HepG2 (cell line): Measurements from ENCODE around the gene CD320. TPM values are rescaled to one million over a fixed set of nuclear protein-coding genes. Genes with fewer than 3 reads are reported as not detected.

ENCODE experiments used
- AHR ChIP-seq: IDR thresholded peaks from 2 replicates; pipeline ENCODE4 v1.6.1; 2018; ENCODE audit warnings: missing genetic modification reagents, missing compliant biosample characterization
- ARHGAP35 ChIP-seq: sonication (generic); formaldehyde crosslinking; IDR thresholded peaks from 2 replicates; pipeline ENCODE4 v1.9.0; 2022; ENCODE audit warnings: mild to moderate bottlenecking, inconsistent platforms, moderate library complexity, missing genetic modification reagents, borderline replicate concordance
- ATF1 ChIP-seq: IDR thresholded peaks from 2 replicates; pipeline ENCODE4 v1.6.1; 2016; ENCODE audit warnings: mild to moderate bottlenecking, control low read depth
- CC2D1A ChIP-seq: sonication (generic); formaldehyde crosslinking; IDR thresholded peaks from 2 replicates; pipeline ENCODE4 v1.8.1; 2023; ENCODE audit warnings: mild to moderate bottlenecking, missing genetic modification reagents
- GZF1 ChIP-seq: sonication (generic); formaldehyde crosslinking; IDR thresholded peaks from 2 replicates; pipeline ENCODE4 v1.5.1; 2020; ENCODE audit warnings: mild to moderate bottlenecking, missing genetic modification reagents
- JUN ChIP-seq: sonication (generic); formaldehyde crosslinking; IDR thresholded peaks from 2 replicates; pipeline ENCODE4 v1.4.0; 2020; ENCODE audit warnings: mild to moderate bottlenecking, missing genetic modification reagents
- KLF13 ChIP-seq: sonication (generic); formaldehyde crosslinking; IDR thresholded peaks from 2 replicates; pipeline ENCODE4 v1.4.0; 2020; ENCODE audit warnings: mild to moderate bottlenecking, missing genetic modification reagents
- NFIC ChIP-seq: IDR thresholded peaks from 2 replicates; pipeline ENCODE4 v1.6.1; 2012; ENCODE audit warnings: mild to moderate bottlenecking, low read length, inconsistent platforms
- PHF20 ChIP-seq: sonication (generic); formaldehyde crosslinking; IDR thresholded peaks from 2 replicates; pipeline ENCODE4 v1.5.0; 2020; ENCODE audit warnings: mild to moderate bottlenecking, missing genetic modification reagents
- PLRG1 ChIP-seq: fragments of 450-650 bp; conservative IDR thresholded peaks from 2 replicates; pipeline ENCODE4 v1.6.1; 2016
- PPARG ChIP-seq: conservative IDR thresholded peaks from 2 replicates; pipeline ENCODE4 v1.6.1; 2016; ENCODE audit warnings: missing biosample characterization, missing genetic modification reagents
- SP4 ChIP-seq: sonication (generic); formaldehyde crosslinking; IDR thresholded peaks from 2 replicates; pipeline ENCODE4 v1.8.1; 2023; ENCODE audit warnings: mild to moderate bottlenecking, missing genetic modification reagents
- THAP11 ChIP-seq: IDR thresholded peaks from 2 replicates; pipeline ENCODE4 v1.6.1; 2016; ENCODE audit warnings: missing biosample characterization, missing genetic modification reagents
- YEATS4 ChIP-seq: sonication (generic); formaldehyde crosslinking; IDR thresholded peaks from 2 replicates; pipeline ENCODE4 v1.4.0; 2020; ENCODE audit warnings: missing genetic modification reagents, borderline replicate concordance
- ZFP1 ChIP-seq: IDR thresholded peaks from 2 replicates; pipeline ENCODE4 v1.6.1; 2016
- ZNF296 ChIP-seq: sonication (generic); formaldehyde crosslinking; conservative IDR thresholded peaks from 2 replicates; pipeline ENCODE4 v1.5.0; 2020; ENCODE audit warnings: mild to moderate bottlenecking, missing genetic modification reagents
- ZNF337 ChIP-seq: sonication (generic); formaldehyde crosslinking; IDR thresholded peaks from 2 replicates; pipeline ENCODE4 v1.5.1; 2020; ENCODE audit warnings: missing genetic modification reagents, low read depth, mild to moderate bottlenecking, borderline replicate concordance
- ZNF382 ChIP-seq: sonication (generic); formaldehyde crosslinking; IDR thresholded peaks from 2 replicates; pipeline ENCODE4 v1.5.0; 2020; ENCODE audit warnings: missing genetic modification reagents, mild to moderate bottlenecking, borderline replicate concordance
- ZNF530 ChIP-seq: sonication (generic); formaldehyde crosslinking; IDR thresholded peaks from 2 replicates; pipeline ENCODE4 v1.5.0; 2020; ENCODE audit warnings: low read depth, mild to moderate bottlenecking, missing genetic modification reagents
- ZNF570 ChIP-seq: sonication (generic); formaldehyde crosslinking; IDR thresholded peaks from 2 replicates; pipeline ENCODE4 v1.4.0; 2020; ENCODE audit warnings: mild to moderate bottlenecking, missing genetic modification reagents, borderline replicate concordance
- ZNF607 ChIP-seq: sonication (generic); formaldehyde crosslinking; IDR thresholded peaks from 2 replicates; pipeline ENCODE4 v1.5.1; 2020; ENCODE audit warnings: missing genetic modification reagents, mild to moderate bottlenecking, borderline replicate concordance
- ZNF713 ChIP-seq: sonication (generic); formaldehyde crosslinking; IDR thresholded peaks from 2 replicates; pipeline ENCODE4 v1.4.0; 2020; ENCODE audit warnings: mild to moderate bottlenecking, missing genetic modification reagents
- ZSCAN9 ChIP-seq: IDR thresholded peaks from 2 replicates; pipeline ENCODE4 v1.6.1; 2016; ENCODE audit warnings: borderline replicate concordance
- polyA plus RNA-seq, 8 experiments: library from polyadenylated mRNA; depleted of rRNA in 3 of 8; stranded (reverse) in 7 of 8; unstranded in 1 of 8; fragments of >200 nt; fragmentation: Illumina TruSeq in 4 of 8; extraction: Trizol in 4 of 8; gene quantifications; 2 replicates each; pipeline versions ENCODE4 v1.2.1 to v1.2.3, GENCODE V29; 2011 to 2016; ENCODE audit warnings: low read depth in 4 of 8, missing spikeins in 1 of 8, mixed read lengths in 1 of 8; ENCODE audit not compliant: insufficient read depth in 1 of 8
- total RNA-seq, 5 experiments: library from RNA; depleted of rRNA; stranded (reverse); fragments of >200 nt; fragmentation: Illumina TruSeq; extraction: Trizol; gene quantifications; 2 replicates each; pipeline ENCODE4 v1.2.3, GENCODE V29; 2016; ENCODE audit warnings: low read depth in 1 of 5
- TF ChIP-seq, protein P1 (sequence below): sonication (generic); formaldehyde crosslinking; IDR thresholded peaks from 2 replicates; pipeline ENCODE4 v1.5.0; 2020; ENCODE audit warnings: mild to moderate bottlenecking, missing genetic modification reagents
- TF ChIP-seq, protein P2 (sequence below): sonication (generic); formaldehyde crosslinking; IDR thresholded peaks from 2 replicates; pipeline ENCODE4 v1.9.0; 2021; ENCODE audit warnings: missing genetic modification reagents, borderline replicate concordance
- TF ChIP-seq, protein P3 (sequence below): IDR thresholded peaks from 2 replicates; pipeline ENCODE4 v1.6.1; 2012; ENCODE audit warnings: inconsistent platforms
- TF ChIP-seq, protein P4 (sequence below): sonication (generic); formaldehyde crosslinking; IDR thresholded peaks from 2 replicates; pipeline ENCODE4 v1.4.0; 2020; ENCODE audit warnings: mild to moderate bottlenecking, missing genetic modification reagents
- TF ChIP-seq, protein P5 (sequence below): sonication (generic); formaldehyde crosslinking; IDR thresholded peaks from 2 replicates; pipeline ENCODE4; 2020; ENCODE audit warnings: missing genetic modification reagents, mild to moderate bottlenecking, borderline replicate concordance

Gene CD320
- total and polyA plus RNA-seq, 2 of the 13 experiments (the other 11 are each of a cell fraction or from before 2014, with no cell fraction given), result 83.1 to 99.9 TPM

DNA sequence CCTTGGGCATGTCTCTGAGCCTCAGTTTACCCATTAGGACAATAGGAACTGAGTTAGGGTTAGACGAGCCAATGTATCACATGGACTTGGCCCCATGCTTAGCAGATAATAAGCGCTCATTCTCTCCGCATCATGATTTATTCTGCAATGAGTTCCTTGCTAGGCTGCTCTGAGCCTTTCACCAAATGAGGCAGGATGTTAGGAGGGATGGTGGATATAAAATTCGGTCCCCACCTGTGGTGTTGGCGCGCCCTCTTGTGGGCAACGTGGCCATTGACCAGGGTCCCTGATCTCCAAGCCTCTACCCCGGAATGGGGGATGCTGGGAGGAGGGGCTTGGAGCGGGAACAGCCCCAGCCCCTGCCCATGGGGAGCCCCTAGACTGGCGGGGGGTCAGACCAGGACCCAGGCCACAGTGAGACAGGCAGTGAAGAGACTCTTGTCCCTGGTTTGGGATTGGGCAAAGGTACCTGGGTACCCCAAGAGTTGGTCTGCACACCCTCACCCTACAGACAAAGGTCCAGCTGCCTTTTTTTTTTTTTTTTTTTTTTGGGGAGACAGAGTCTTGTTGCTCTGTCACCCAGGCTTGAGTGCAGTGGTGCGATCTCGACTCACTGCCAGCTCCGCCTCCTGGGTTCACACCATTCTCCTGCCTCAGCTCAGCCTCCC lies 55.1 kb downstream of the CD320 start (continued):
- TF ChIP-seq, protein P1, sequence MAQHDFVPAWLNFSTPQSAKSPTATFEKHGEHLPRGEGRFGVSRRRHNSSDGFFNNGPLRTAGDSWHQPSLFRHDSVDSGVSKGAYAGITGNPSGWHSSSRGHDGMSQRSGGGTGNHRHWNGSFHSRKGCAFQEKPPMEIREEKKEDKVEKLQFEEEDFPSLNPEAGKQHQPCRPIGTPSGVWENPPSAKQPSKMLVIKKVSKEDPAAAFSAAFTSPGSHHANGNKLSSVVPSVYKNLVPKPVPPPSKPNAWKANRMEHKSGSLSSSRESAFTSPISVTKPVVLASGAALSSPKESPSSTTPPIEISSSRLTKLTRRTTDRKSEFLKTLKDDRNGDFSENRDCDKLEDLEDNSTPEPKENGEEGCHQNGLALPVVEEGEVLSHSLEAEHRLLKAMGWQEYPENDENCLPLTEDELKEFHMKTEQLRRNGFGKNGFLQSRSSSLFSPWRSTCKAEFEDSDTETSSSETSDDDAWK, result no peak
- TF ChIP-seq NFIC (no peak), JUN (no peak), ARHGAP35 (CRISPR knock-in tag) (no peak), ZSCAN9 (CRISPR knock-in tag) (no peak), ZNF296 (CRISPR knock-in tag) (no peak), THAP11 (CRISPR knock-in tag) (no peak), ZNF530 (CRISPR knock-in tag) (no peak), GZF1 (no peak), ZNF713 (no peak), YEATS4 (no peak), CC2D1A (no peak), ZFP1 (CRISPR knock-in tag) (no peak), PPARG (CRISPR knock-in tag) (no peak), KLF13 (no peak), PLRG1 (no peak), SP4 (CRISPR knock-in tag) (no peak), PHF20 (CRISPR knock-in tag) (no peak), ZNF382 (no peak), ATF1 (no peak), ZNF570 (CRISPR knock-in tag) (no peak), AHR (CRISPR knock-in tag) (no peak), ZNF607 (CRISPR knock-in tag) (no peak), ZNF337 (no peak)
- TF ChIP-seq, protein P2, sequence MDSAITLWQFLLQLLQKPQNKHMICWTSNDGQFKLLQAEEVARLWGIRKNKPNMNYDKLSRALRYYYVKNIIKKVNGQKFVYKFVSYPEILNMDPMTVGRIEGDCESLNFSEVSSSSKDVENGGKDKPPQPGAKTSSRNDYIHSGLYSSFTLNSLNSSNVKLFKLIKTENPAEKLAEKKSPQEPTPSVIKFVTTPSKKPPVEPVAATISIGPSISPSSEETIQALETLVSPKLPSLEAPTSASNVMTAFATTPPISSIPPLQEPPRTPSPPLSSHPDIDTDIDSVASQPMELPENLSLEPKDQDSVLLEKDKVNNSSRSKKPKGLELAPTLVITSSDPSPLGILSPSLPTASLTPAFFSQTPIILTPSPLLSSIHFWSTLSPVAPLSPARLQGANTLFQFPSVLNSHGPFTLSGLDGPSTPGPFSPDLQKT (CRISPR knock-in tag), result no peak
- TF ChIP-seq, protein P3, sequence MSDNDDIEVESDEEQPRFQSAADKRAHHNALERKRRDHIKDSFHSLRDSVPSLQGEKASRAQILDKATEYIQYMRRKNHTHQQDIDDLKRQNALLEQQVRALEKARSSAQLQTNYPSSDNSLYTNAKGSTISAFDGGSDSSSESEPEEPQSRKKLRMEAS, result no peak; the same call in 1 of the 2 replicates
- TF ChIP-seq, protein P4, sequence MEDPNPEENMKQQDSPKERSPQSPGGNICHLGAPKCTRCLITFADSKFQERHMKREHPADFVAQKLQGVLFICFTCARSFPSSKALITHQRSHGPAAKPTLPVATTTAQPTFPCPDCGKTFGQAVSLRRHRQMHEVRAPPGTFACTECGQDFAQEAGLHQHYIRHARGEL (CRISPR knock-in tag), result no peak
- TF ChIP-seq, protein P5, sequence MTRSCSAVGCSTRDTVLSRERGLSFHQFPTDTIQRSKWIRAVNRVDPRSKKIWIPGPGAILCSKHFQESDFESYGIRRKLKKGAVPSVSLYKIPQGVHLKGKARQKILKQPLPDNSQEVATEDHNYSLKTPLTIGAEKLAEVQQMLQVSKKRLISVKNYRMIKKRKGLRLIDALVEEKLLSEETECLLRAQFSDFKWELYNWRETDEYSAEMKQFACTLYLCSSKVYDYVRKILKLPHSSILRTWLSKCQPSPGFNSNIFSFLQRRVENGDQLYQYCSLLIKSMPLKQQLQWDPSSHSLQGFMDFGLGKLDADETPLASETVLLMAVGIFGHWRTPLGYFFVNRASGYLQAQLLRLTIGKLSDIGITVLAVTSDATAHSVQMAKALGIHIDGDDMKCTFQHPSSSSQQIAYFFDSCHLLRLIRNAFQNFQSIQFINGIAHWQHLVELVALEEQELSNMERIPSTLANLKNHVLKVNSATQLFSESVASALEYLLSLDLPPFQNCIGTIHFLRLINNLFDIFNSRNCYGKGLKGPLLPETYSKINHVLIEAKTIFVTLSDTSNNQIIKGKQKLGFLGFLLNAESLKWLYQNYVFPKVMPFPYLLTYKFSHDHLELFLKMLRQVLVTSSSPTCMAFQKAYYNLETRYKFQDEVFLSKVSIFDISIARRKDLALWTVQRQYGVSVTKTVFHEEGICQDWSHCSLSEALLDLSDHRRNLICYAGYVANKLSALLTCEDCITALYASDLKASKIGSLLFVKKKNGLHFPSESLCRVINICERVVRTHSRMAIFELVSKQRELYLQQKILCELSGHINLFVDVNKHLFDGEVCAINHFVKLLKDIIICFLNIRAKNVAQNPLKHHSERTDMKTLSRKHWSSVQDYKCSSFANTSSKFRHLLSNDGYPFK (CRISPR knock-in tag), result no peak; the same call in 1 of the 2 replicates
